Measurements from ENCODE around the gene CENPX. TPM values are rescaled to one million over a fixed set of nuclear protein-coding genes. Genes with fewer than 3 reads are reported as not detected.

The CENPX gene
- total RNA-seq, 1 donor = 18.8 TPM

GRCh38 chr17:82028966-82029365, 6.3 kb upstream of the CENPX start:
- Histone ChIP-seq H3K4me2 (ENCODE audit: insufficient read depth, low read length) (no peak overlapping the region), H3K27me3 (ENCODE audit: insufficient read depth, low read length) (no peaks in the 10 kb centered on the region), H3K4me1 (ENCODE audit: insufficient read depth, low read length) (peaks cover 8% of the 10 kb centered on the region), H3K9me3 (ENCODE audit: low read depth, low read length) (no peaks in the 10 kb centered on the region), H4K20me1 (ENCODE audit: insufficient read depth, low read length) (no peaks in the 10 kb centered on the region), H3K79me2 (ENCODE audit: insufficient read depth, low read length) (no peaks in the 10 kb centered on the region), H3K4me3 (ENCODE audit: insufficient read depth, low read length) (no peak overlapping the region), H3K27ac (ENCODE audit: low read depth, low read length) (no peak overlapping the region), H3K36me3 (ENCODE audit: insufficient read depth, low read length) (no peaks in the 10 kb centered on the region), H2AFZ (ENCODE audit: low read length) (no peak overlapping the region)
- DNase-seq (ENCODE audit: insufficient read length, low spot score, missing footprints) = no peak
- no peak for TF ChIP-seq CTCF (IDR thresholded peaks at IDR 0.05; ENCODE audit: extremely low read depth, low read depth, low read length)

DNA sequence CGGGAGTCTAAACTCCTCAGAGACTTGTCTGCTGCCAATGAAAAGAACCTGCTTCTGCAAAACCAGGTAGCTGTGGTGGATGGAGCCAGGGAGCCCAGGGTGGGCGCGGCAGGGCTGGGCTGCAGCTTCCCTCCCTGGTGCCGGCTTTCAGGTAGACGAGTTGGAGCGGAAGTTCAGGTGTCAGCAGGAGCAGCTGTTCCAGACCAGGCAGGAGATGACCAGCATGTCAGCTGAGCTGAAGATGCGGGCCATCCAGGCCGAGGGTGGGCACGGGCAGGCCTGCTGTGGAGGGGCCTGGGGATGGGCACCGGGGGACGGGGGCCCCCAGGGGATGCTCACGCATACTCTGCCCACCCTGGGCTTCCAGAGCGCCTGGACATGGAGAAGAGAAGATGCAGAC, 5.6 kb upstream of the CENPX start:
- H3K79me2 ChIP-seq (ENCODE audit: insufficient read depth, low read length) = no peaks in the 10 kb centered on the region
- no peak for TF ChIP-seq CTCF (IDR thresholded peaks at IDR 0.05; ENCODE audit: extremely low read depth, low read depth, low read length)
- H3K27ac ChIP-seq (ENCODE audit: low read depth, low read length) = no peak overlapping the region
- DNase-seq (ENCODE audit: insufficient read length, low spot score, missing footprints) = no peak
- H4K20me1 ChIP-seq (ENCODE audit: insufficient read depth, low read length) = no peaks in the 10 kb centered on the region
- no peak overlapping the region for H3K4me3 ChIP-seq (ENCODE audit: insufficient read depth, low read length)
- H3K27me3 ChIP-seq (ENCODE audit: insufficient read depth, low read length) = no peaks in the 10 kb centered on the region
- peaks cover 11% of the 10 kb centered on the region for H3K4me1 ChIP-seq (ENCODE audit: insufficient read depth, low read length)
- H2AFZ ChIP-seq (ENCODE audit: low read length) = no peak overlapping the region
- H3K36me3 ChIP-seq (ENCODE audit: insufficient read depth, low read length) = no peaks in the 10 kb centered on the region
- H3K9me3 ChIP-seq (ENCODE audit: low read depth, low read length) = no peaks in the 10 kb centered on the region
- no peak overlapping the region for H3K4me2 ChIP-seq (ENCODE audit: insufficient read depth, low read length)

GRCh38 chr17:82025401-82026107, 2.9 kb upstream of the CENPX start:
- Histone ChIP-seq H3K27ac (ENCODE audit: low read depth, low read length) (no peak overlapping the region), H3K4me2 (ENCODE audit: insufficient read depth, low read length) (no peak overlapping the region), H3K36me3 (ENCODE audit: insufficient read depth, low read length) (no peaks in the 10 kb centered on the region), H3K4me1 (ENCODE audit: insufficient read depth, low read length) (peaks cover 21% of the 10 kb centered on the region), H3K9me3 (ENCODE audit: low read depth, low read length) (no peaks in the 10 kb centered on the region), H4K20me1 (ENCODE audit: insufficient read depth, low read length) (peaks cover 18% of the 10 kb centered on the region), H3K79me2 (ENCODE audit: insufficient read depth, low read length) (peaks cover 8% of the 10 kb centered on the region), H3K27me3 (ENCODE audit: insufficient read depth, low read length) (no peaks in the 10 kb centered on the region), H2AFZ (ENCODE audit: low read length) (no peak overlapping the region), H3K4me3 (ENCODE audit: insufficient read depth, low read length) (no peak overlapping the region)
- no peak for TF ChIP-seq CTCF (IDR thresholded peaks at IDR 0.05; ENCODE audit: extremely low read depth, low read depth, low read length)
- DNase-seq (ENCODE audit: insufficient read length, low spot score, missing footprints) = no peak

DNA sequence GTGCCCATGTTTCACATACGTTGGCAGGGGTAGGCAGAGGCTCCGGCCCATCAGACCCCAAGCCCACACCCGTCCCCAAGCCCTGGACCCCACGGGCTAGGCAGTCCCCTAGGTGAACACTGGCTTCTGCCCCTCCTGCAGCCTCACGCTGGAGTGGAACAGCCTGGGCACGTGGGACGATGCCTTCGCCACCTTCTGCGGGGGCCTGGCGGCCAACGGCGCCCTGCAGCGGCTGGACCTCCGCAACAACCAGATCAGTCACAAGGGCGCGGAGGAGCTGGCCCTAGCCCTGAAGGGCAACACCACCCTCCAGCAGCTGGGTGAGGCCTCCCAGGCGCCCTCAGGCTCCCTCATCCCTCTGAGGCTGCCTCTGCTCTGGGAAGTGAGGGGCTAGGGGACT, 2.2 kb upstream of the CENPX start:
- H3K27me3 ChIP-seq (ENCODE audit: insufficient read depth, low read length) = no peaks in the 10 kb centered on the region
- no peak overlapping the region for H2AFZ ChIP-seq (ENCODE audit: low read length)
- no peak for DNase-seq (ENCODE audit: insufficient read length, low spot score, missing footprints)
- H3K4me2 ChIP-seq (ENCODE audit: insufficient read depth, low read length) = no peak overlapping the region
- H3K36me3 ChIP-seq (ENCODE audit: insufficient read depth, low read length) = no peaks in the 10 kb centered on the region
- H3K4me1 ChIP-seq (ENCODE audit: insufficient read depth, low read length) = peaks cover 21% of the 10 kb centered on the region
- no peak for TF ChIP-seq CTCF (IDR thresholded peaks at IDR 0.05; ENCODE audit: extremely low read depth, low read depth, low read length)
- H3K79me2 ChIP-seq (ENCODE audit: insufficient read depth, low read length) = peaks cover 8% of the 10 kb centered on the region
- H3K27ac ChIP-seq (ENCODE audit: low read depth, low read length) = no peak overlapping the region
- H3K4me3 ChIP-seq (ENCODE audit: insufficient read depth, low read length) = no peak overlapping the region
- no peaks in the 10 kb centered on the region for H3K9me3 ChIP-seq (ENCODE audit: low read depth, low read length)
- H4K20me1 ChIP-seq (ENCODE audit: insufficient read depth, low read length) = peaks cover 25% of the 10 kb centered on the region

Measured in osteoblast (primary cell).